Measurements from ENCODE around the gene SMPX.

DNA sequence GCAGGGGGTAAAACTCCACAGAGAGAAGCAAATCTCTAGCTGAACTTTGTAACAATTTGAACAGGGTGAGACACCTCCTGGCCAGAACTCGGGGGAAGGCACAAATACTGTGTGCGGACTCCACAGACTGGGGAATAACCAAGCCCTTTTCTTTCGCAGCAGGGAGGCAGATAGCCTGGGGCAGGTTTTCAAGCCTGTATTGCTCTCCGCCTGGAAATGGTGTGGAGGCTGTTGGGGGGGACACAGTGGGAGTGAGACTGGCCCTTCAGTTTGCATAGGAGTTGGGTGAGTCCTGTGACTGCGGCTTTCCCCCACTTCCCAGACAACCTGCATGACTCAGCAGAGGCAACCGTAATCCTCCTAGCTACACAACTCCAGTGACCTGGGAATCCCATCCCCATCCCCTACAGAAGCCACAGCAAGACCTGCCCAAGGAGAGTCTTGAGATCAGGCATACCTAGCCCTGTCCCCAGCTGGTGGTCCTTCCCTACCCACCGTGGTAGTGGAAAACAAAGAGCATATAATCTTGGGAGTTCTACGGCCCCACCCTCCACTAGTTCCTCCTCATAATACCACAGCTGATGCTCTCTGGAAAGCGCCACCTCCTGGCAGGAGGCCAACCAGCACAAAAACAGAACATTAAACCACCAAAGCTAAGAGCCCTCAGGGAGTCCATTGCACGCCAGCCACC is 12.9 kb upstream of the SMPX start:
- TF ChIP-seq RFX5 (IDR thresholded peaks at IDR 0.05; ENCODE audit: low read length) (no peak), EZH2phosphoT487 (IDR thresholded peaks at IDR 0.05; ENCODE audit: borderline replicate concordance, low read depth) (no peak), NFIC (IDR thresholded peaks at IDR 0.05; ENCODE audit: borderline replicate concordance) (no peak), GABPA (IDR thresholded peaks at IDR 0.05; ENCODE audit: low read depth) (no peak), SMC3 (IDR thresholded peaks at IDR 0.05; ENCODE audit: low read depth, low read length) (no peak), POLR2AphosphoS5 (IDR thresholded peaks at IDR 0.05; ENCODE audit: low read depth, low read length) (no peak), EP300 (IDR thresholded peaks at IDR 0.05; ENCODE audit: borderline replicate concordance in 1 of 2, low read depth in 1 of 2, low read length in 1 of 2) (no peak)
- TF ChIP-seq, protein P1, sequence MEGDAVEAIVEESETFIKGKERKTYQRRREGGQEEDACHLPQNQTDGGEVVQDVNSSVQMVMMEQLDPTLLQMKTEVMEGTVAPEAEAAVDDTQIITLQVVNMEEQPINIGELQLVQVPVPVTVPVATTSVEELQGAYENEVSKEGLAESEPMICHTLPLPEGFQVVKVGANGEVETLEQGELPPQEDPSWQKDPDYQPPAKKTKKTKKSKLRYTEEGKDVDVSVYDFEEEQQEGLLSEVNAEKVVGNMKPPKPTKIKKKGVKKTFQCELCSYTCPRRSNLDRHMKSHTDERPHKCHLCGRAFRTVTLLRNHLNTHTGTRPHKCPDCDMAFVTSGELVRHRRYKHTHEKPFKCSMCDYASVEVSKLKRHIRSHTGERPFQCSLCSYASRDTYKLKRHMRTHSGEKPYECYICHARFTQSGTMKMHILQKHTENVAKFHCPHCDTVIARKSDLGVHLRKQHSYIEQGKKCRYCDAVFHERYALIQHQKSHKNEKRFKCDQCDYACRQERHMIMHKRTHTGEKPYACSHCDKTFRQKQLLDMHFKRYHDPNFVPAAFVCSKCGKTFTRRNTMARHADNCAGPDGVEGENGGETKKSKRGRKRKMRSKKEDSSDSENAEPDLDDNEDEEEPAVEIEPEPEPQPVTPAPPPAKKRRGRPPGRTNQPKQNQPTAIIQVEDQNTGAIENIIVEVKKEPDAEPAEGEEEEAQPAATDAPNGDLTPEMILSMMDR (IDR thresholded peaks at IDR 0.05) = no peak; the same call in 1 of the 2 replicates
- TF ChIP-seq, protein P2, sequence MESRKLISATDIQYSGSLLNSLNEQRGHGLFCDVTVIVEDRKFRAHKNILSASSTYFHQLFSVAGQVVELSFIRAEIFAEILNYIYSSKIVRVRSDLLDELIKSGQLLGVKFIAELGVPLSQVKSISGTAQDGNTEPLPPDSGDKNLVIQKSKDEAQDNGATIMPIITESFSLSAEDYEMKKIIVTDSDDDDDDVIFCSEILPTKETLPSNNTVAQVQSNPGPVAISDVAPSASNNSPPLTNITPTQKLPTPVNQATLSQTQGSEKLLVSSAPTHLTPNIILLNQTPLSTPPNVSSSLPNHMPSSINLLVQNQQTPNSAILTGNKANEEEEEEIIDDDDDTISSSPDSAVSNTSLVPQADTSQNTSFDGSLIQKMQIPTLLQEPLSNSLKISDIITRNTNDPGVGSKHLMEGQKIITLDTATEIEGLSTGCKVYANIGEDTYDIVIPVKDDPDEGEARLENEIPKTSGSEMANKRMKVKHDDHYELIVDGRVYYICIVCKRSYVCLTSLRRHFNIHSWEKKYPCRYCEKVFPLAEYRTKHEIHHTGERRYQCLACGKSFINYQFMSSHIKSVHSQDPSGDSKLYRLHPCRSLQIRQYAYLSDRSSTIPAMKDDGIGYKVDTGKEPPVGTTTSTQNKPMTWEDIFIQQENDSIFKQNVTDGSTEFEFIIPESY (IDR thresholded peaks at IDR 0.05; ENCODE audit: borderline replicate concordance, low read depth) = no peak
